ENCODE measurements around the gene FOXO4.

Gene FOXO4

DNA sequence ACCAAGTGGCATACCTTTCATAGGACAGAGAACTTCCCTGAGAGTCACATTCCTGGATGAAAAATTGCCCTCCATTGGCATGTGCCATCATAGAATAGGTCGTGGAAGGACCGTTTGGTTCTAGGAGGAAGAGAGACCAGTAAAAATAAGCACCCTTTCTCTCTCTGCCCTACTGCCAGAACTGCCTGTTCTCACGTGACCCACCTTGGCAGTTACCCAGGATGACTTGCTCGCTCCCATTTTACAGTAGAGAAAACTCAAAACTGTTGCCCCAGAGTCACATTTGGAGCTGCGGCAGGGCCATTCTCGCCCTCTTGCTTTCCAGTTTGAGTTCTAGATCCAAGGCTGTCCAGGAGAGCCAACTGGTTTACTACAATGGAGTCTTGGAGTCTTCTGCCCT lies 47.9 kb downstream of the FOXO4 start:
- H3K27me3 ChIP-seq (ENCODE audit: insufficient read depth, low read length), result no peaks in the 10 kb centered on the region
- H3K36me3 ChIP-seq (ENCODE audit: insufficient read depth, low read length), result peaks cover 23% of the 10 kb centered on the region
- H3K4me2 ChIP-seq (ENCODE audit: low read length), result no peak overlapping the region
- H3F3A ChIP-seq (ENCODE audit: insufficient read depth, low read length), result no peaks in the 10 kb centered on the region
- no peak overlapping the region for H3K27ac ChIP-seq (ENCODE audit: low read depth, low read length, poor library complexity, severe bottlenecking)
- no peak overlapping the region for H3K4me3 ChIP-seq (ENCODE audit: low read depth, low read length, poor library complexity, severe bottlenecking)
- TF ChIP-seq EZH2 (IDR thresholded peaks at IDR 0.05; ENCODE audit: borderline replicate concordance, low read length), result no peak
- TF ChIP-seq, protein P1, sequence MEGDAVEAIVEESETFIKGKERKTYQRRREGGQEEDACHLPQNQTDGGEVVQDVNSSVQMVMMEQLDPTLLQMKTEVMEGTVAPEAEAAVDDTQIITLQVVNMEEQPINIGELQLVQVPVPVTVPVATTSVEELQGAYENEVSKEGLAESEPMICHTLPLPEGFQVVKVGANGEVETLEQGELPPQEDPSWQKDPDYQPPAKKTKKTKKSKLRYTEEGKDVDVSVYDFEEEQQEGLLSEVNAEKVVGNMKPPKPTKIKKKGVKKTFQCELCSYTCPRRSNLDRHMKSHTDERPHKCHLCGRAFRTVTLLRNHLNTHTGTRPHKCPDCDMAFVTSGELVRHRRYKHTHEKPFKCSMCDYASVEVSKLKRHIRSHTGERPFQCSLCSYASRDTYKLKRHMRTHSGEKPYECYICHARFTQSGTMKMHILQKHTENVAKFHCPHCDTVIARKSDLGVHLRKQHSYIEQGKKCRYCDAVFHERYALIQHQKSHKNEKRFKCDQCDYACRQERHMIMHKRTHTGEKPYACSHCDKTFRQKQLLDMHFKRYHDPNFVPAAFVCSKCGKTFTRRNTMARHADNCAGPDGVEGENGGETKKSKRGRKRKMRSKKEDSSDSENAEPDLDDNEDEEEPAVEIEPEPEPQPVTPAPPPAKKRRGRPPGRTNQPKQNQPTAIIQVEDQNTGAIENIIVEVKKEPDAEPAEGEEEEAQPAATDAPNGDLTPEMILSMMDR (IDR thresholded peaks at IDR 0.05; ENCODE audit: low read length), result no peak
- H3K4me1 ChIP-seq (ENCODE audit: insufficient read depth, low read length, severe bottlenecking), result no peaks in the 10 kb centered on the region
- H3K9me2 ChIP-seq (ENCODE audit: low read depth, low read length), result no peaks in the 10 kb centered on the region
- no peaks in the 10 kb centered on the region for H3K79me2 ChIP-seq (ENCODE audit: insufficient read depth, low read length)
- no peak overlapping the region for H3K9ac ChIP-seq (ENCODE audit: low read length)
- no peak overlapping the region for H2AFZ ChIP-seq (ENCODE audit: low read length)
- no peaks in the 10 kb centered on the region for H4K20me1 ChIP-seq (ENCODE audit: insufficient read depth, low read length)
- H3K9me3 ChIP-seq (ENCODE audit: low read length), result no peaks in the 10 kb centered on the region

DNA sequence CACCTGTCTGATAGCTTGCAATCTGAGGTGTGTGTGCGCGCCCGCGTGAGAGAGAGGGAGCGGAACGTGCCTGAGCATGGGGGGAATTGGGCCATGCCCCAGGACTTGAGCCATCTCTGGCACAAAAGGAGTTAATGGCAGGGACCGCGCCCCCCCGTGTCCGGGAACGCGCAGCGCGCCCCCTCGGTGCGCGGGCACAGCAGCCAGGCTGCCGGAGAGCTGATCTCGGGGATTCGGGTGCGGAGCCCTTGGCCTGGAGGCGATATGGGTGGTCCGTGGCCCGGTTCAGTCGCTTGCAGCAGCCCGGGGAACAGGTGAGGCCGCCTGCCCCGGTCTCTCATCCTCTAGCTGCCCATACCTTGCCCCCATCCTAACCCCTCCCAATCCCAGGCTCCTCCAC lies 49.0 kb downstream of the FOXO4 start, which contains the start of gene NLGN3:
Gene NLGN3 (plus strand): TSS at position 191 of the 400 bp plus-strand sequence. CDS start 2,909 bp downstream, outside the sequence.
- H3K9me2 ChIP-seq (ENCODE audit: low read depth, low read length), result no peaks in the 10 kb centered on the region
- no peak within 1 kb of the TSS for H3K4me2 ChIP-seq (ENCODE audit: low read length)
- H3F3A ChIP-seq (ENCODE audit: insufficient read depth, low read length), result no peaks in the 10 kb centered on the region
- no peak within 1 kb of the TSS for H3K4me3 ChIP-seq (ENCODE audit: low read depth, low read length, poor library complexity, severe bottlenecking)
- no peak within 1 kb of the TSS for H2AFZ ChIP-seq (ENCODE audit: low read length)
- H3K4me1 ChIP-seq (ENCODE audit: insufficient read depth, low read length, severe bottlenecking), result no peaks in the 10 kb centered on the region
- H3K36me3 ChIP-seq (ENCODE audit: insufficient read depth, low read length), result peaks cover 20% of the 10 kb centered on the region
- TF ChIP-seq, protein P1 (IDR thresholded peaks at IDR 0.05; ENCODE audit: low read length), result no peak
- no peak for TF ChIP-seq EZH2 (IDR thresholded peaks at IDR 0.05; ENCODE audit: borderline replicate concordance, low read length)
- H3K27ac ChIP-seq (ENCODE audit: low read depth, low read length, poor library complexity, severe bottlenecking), result no peak within 1 kb of the TSS
- H3K9ac ChIP-seq (ENCODE audit: low read length), result no peak within 1 kb of the TSS
- H3K27me3 ChIP-seq (ENCODE audit: insufficient read depth, low read length), result no peaks in the 10 kb centered on the region
- H4K20me1 ChIP-seq (ENCODE audit: insufficient read depth, low read length), result no peaks in the 10 kb centered on the region
- no peaks in the 10 kb centered on the region for H3K9me3 ChIP-seq (ENCODE audit: low read length)
- no peaks in the 10 kb centered on the region for H3K79me2 ChIP-seq (ENCODE audit: insufficient read depth, low read length)

DNA sequence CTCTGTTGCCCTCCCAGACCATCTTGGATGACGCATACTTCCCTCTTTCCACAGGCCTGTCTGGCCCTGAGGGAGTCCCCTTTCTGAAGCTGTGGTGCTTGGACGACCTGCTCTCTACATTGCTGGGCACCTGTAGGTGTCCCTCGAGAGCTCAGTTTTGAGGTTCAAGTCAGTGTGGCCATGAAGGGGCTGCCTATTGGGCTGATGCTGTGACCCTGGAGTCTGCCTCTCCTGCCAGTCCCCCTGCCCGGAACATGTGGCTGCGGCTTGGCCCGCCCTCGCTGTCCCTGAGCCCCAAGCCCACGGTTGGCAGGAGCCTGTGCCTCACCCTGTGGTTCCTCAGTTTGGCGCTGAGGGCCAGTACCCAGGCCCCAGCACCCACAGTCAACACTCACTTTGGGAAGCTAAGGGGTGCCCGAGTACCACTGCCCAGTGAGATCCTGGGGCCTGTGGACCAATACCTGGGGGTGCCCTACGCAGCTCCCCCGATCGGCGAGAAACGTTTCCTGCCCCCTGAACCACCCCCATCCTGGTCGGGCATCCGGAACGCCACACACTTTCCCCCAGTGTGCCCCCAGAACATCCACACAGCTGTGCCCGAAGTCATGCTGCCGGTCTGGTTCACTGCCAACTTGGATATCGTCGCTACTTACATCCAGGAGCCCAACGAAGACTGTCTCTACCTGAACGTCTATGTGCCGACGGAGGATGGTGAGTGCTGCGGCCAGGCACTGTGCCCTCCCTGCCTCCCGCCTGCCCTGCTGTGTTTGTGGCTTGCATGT lies 52.0 kb downstream of the FOXO4 start:
- TF ChIP-seq, protein P1 (IDR thresholded peaks at IDR 0.05; ENCODE audit: low read length), result peak; percentile 9; the same call in 1 of the 2 replicates
- no peak for TF ChIP-seq EZH2 (IDR thresholded peaks at IDR 0.05; ENCODE audit: borderline replicate concordance, low read length)
- no peaks in the 10 kb centered on the region for H3K9me3 ChIP-seq (ENCODE audit: low read length)
- no peaks in the 10 kb centered on the region for H3K4me1 ChIP-seq (ENCODE audit: insufficient read depth, low read length, severe bottlenecking)
- H3F3A ChIP-seq (ENCODE audit: insufficient read depth, low read length), result no peaks in the 10 kb centered on the region
- H3K9ac ChIP-seq (ENCODE audit: low read length), result no peak overlapping the region
- H3K9me2 ChIP-seq (ENCODE audit: low read depth, low read length), result no peaks in the 10 kb centered on the region
- H3K4me2 ChIP-seq (ENCODE audit: low read length), result no peak overlapping the region
- H3K27ac ChIP-seq (ENCODE audit: low read depth, low read length, poor library complexity, severe bottlenecking), result no peak overlapping the region
- H3K36me3 ChIP-seq (ENCODE audit: insufficient read depth, low read length), result peaks cover 4% of the 10 kb centered on the region; the same call in 1 of the 2 replicates
- no peaks in the 10 kb centered on the region for H4K20me1 ChIP-seq (ENCODE audit: insufficient read depth, low read length)
- H3K79me2 ChIP-seq (ENCODE audit: insufficient read depth, low read length), result no peaks in the 10 kb centered on the region
- no peak overlapping the region for H2AFZ ChIP-seq (ENCODE audit: low read length)
- no peaks in the 10 kb centered on the region for H3K27me3 ChIP-seq (ENCODE audit: insufficient read depth, low read length)
- no peak overlapping the region for H3K4me3 ChIP-seq (ENCODE audit: low read depth, low read length, poor library complexity, severe bottlenecking)

All from OCI-LY1 (cell line).